ENCODE data around the gene CCR4. TPM values are rescaled to one million over a fixed set of nuclear protein-coding genes. Genes with fewer than 3 reads are reported as not detected.

CCR4 gene
- total RNA-seq, 3 donors from 2014 or later (not counting 1 experiment from before 2014, with no cell fraction given): 0.52 to 2.5 (median 1.4) TPM

- no peak for TF ChIP-seq CTCF (IDR thresholded peaks at IDR 0.05)
Observed at GRCh38 chr3:32989171-32989570, 37.7 kb downstream of the CCR4 start.

GRCh38 chr3:32990116-32990515 is 38.7 kb downstream of the CCR4 start:
- Mint-ChIP-seq H3K36me3 (no peaks in the 10 kb centered on the region), H3K4me1 (no peaks in the 10 kb centered on the region), H3K9me3 (no peaks in the 10 kb centered on the region), H3K4me3 (no peak overlapping the region), H3K27me3 (ENCODE audit: low read depth in 2 of 2) (no peaks in the 10 kb centered on the region), H3K27ac (no peak overlapping the region)
- no peaks in the 10 kb centered on the region for H3K36me3 ChIP-seq (ENCODE audit: control insufficient read depth, insufficient read depth, low read length)
- no peak overlapping the region for H3K4me3 ChIP-seq (ENCODE audit: low read length)
- H3K4me1 ChIP-seq (ENCODE audit: control insufficient read depth, insufficient read depth, low read length): peaks cover 3% of the 10 kb centered on the region
- H3K27me3 ChIP-seq (ENCODE audit: control insufficient read depth, insufficient read depth, low read length): no peaks in the 10 kb centered on the region
- no peak overlapping the region for H3K27ac ChIP-seq (ENCODE audit: low read length)
- no peak for TF ChIP-seq CTCF (IDR thresholded peaks at IDR 0.05)
- ATAC-seq (no peak), DNase-seq (no peak)
- WGBS (ENCODE audit: insufficient coverage): 100% methylated on average over 1 of the region's 2 CpGs
- intact Hi-C loops (cut with micrococcal nuclease): no loop called here
- no peaks in the 10 kb centered on the region for H3K9me3 ChIP-seq (ENCODE audit: control insufficient read depth, insufficient read depth, low read length)

More at GRCh38 chr3:32989171-32989570, 37.7 kb downstream of the CCR4 start:
- Histone ChIP-seq H3K27ac (ENCODE audit: low read length) (no peak overlapping the region), H3K4me1 (ENCODE audit: control insufficient read depth, insufficient read depth, low read length) (peaks cover 3% of the 10 kb centered on the region), H3K27me3 (ENCODE audit: control insufficient read depth, insufficient read depth, low read length) (no peaks in the 10 kb centered on the region), H3K4me3 (ENCODE audit: low read length) (no peak overlapping the region), H3K36me3 (ENCODE audit: control insufficient read depth, insufficient read depth, low read length) (no peaks in the 10 kb centered on the region), H3K9me3 (ENCODE audit: control insufficient read depth, insufficient read depth, low read length) (no peaks in the 10 kb centered on the region)
- Mint-ChIP-seq H3K4me1 (no peaks in the 10 kb centered on the region), H3K4me3 (no peak overlapping the region), H3K27ac (no peak overlapping the region), H3K27me3 (ENCODE audit: low read depth in 2 of 2) (no peaks in the 10 kb centered on the region), H3K9me3 (no peaks in the 10 kb centered on the region), H3K36me3 (no peaks in the 10 kb centered on the region)
- 79% methylated on average over 6 of the region's 6 CpGs for WGBS (ENCODE audit: insufficient coverage)
- intact Hi-C loops (cut with micrococcal nuclease): no loop called here
- DNase-seq (peak in 1 of 2 donors; percentile 24), ATAC-seq (no peak)

- H3K27me3 Mint-ChIP-seq (ENCODE audit: low read depth in 2 of 2): no peaks in the 10 kb centered on the region
- H3K27ac ChIP-seq (ENCODE audit: low read length): no peak overlapping the region
- no peak for DNase-seq
Observed at GRCh38 chr3:32991781-32992180, 40.3 kb downstream of the CCR4 start.

More at GRCh38 chr3:32991781-32992180, 40.3 kb downstream of the CCR4 start:
- TF ChIP-seq CTCF (IDR thresholded peaks at IDR 0.05): no peak
- Histone ChIP-seq H3K4me3 (ENCODE audit: low read length) (no peak overlapping the region), H3K9me3 (ENCODE audit: control insufficient read depth, insufficient read depth, low read length) (no peaks in the 10 kb centered on the region), H3K4me1 (ENCODE audit: control insufficient read depth, insufficient read depth, low read length) (peaks cover 3% of the 10 kb centered on the region), H3K36me3 (ENCODE audit: control insufficient read depth, insufficient read depth, low read length) (peaks cover 2% of the 10 kb centered on the region), H3K27me3 (ENCODE audit: control insufficient read depth, insufficient read depth, low read length) (no peaks in the 10 kb centered on the region)
- 95% methylated on average over 7 of the region's 7 CpGs for WGBS (ENCODE audit: insufficient coverage)
- H3K36me3 Mint-ChIP-seq: no peaks in the 10 kb centered on the region
- no peak for ATAC-seq
- no peak overlapping the region for H3K27ac Mint-ChIP-seq
- no peaks in the 10 kb centered on the region for H3K4me1 Mint-ChIP-seq
- H3K4me3 Mint-ChIP-seq: no peak overlapping the region
- H3K9me3 Mint-ChIP-seq: no peaks in the 10 kb centered on the region
- intact Hi-C loops (cut with micrococcal nuclease): no loop called here
